ENCODE results near the gene MUC22.
A peak's percentile ranks its signal among the peaks of the same experiment; 100 is the strongest.
"Not testable (repeated sequence)": the region's sequence is repeated elsewhere in the genome, so short reads cannot be mapped to it uniquely, and the experiment has no call there.

MUC22 gene

DNA sequence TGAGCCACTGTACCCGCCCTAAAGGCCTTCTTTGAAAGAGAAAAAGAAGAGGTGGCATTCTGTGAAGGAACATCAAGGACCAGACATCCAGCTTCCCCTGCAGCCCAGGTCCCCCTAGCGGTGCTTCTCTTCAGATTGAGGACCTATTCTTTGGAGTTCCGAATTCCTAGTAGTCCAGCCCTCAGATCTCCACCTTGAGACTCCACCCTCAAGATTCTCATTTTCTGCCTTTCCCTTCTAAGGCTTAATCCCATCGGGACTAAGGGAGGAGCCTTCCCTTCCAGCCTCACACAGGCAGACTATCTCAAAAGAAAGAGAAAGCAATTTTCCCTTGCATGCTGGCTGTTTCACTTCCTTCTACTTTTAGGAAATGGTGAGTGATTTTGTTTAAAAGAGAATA, 32.5 kb downstream of the MUC22 start:
- Mint-ChIP-seq H3K27ac (no peak overlapping the region), H3K4me1 (no peaks in the 10 kb centered on the region), H3K9me3 (no peaks in the 10 kb centered on the region), H3K27me3 (peaks cover 36% of the 10 kb centered on the region), H3K4me3 (peak overlapping the region; percentile 31 to 50)
- ATAC-seq: peak; percentile 53
- peak in 1 of 2 donors; percentile 30 for DNase-seq

- no peaks in the 10 kb centered on the region for H3K9me3 Mint-ChIP-seq
- no peak for DNase-seq
- H3K4me3 Mint-ChIP-seq: no peak overlapping the region
- H3K27ac Mint-ChIP-seq: no peak overlapping the region
- no peak for ATAC-seq
- no peaks in the 10 kb centered on the region for H3K4me1 Mint-ChIP-seq
- peaks cover 55% of the 10 kb centered on the region for H3K27me3 Mint-ChIP-seq
Observed at GRCh38 chr6:31048099-31048498, 37.8 kb downstream of the MUC22 start.

- no peak for DNase-seq
- Mint-ChIP-seq H3K4me1 (no peaks in the 10 kb centered on the region), H3K9me3 (no peaks in the 10 kb centered on the region), H3K4me3 (no peak overlapping the region), H3K27me3 (peaks cover 60% of the 10 kb centered on the region), H3K27ac (no peak overlapping the region)
- no peak for ATAC-seq
Observed at GRCh38 chr6:31049518-31049917, 39.2 kb downstream of the MUC22 start.

- not testable (repeated sequence) for DNase-seq, H3K27ac Mint-ChIP-seq, H3K9me3 Mint-ChIP-seq, H3K4me3 Mint-ChIP-seq, H3K4me1 Mint-ChIP-seq, ATAC-seq
- H3K27me3 Mint-ChIP-seq: peaks cover 30% of the 10 kb centered on the region
Observed at GRCh38 chr6:31053187-31053586, 42.9 kb downstream of the MUC22 start.

GRCh38 chr6:31053873-31054272, 43.6 kb downstream of the MUC22 start:
- Mint-ChIP-seq H3K27ac (peak overlapping the region in 1 of 2 donors; percentile 55), H3K4me3 (no peak overlapping the region), H3K27me3 (peaks cover 25% of the 10 kb centered on the region), H3K4me1 (no peaks in the 10 kb centered on the region), H3K9me3 (no peaks in the 10 kb centered on the region)
- DNase-seq: no peak
- ATAC-seq: no peak

DNA sequence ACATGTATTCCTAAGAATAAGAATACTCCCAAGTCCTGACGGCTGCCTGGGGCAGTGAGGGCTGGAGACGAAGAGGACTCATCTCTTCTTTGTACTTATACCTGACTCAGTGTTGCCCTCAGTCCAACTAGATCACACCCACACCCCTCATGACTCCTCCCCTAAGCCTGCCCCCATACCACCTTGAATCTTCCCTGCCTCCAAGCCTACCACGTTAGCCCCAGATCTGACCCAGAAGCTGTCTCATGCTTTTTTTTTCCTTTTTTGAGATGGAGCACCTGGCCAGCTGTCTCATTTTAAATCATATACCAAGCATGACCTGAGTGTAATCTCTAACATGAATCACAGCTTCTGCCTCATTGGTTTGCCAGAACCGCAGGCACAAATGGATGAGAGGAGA, 45.2 kb downstream of the MUC22 start:
- no peak for ATAC-seq
- Mint-ChIP-seq H3K27me3 (peaks cover 25% of the 10 kb centered on the region), H3K9me3 (no peaks in the 10 kb centered on the region), H3K4me1 (no peaks in the 10 kb centered on the region), H3K27ac (peak overlapping the region in 1 of 2 donors; percentile 10), H3K4me3 (no peak overlapping the region)
- no peak for DNase-seq

DNA sequence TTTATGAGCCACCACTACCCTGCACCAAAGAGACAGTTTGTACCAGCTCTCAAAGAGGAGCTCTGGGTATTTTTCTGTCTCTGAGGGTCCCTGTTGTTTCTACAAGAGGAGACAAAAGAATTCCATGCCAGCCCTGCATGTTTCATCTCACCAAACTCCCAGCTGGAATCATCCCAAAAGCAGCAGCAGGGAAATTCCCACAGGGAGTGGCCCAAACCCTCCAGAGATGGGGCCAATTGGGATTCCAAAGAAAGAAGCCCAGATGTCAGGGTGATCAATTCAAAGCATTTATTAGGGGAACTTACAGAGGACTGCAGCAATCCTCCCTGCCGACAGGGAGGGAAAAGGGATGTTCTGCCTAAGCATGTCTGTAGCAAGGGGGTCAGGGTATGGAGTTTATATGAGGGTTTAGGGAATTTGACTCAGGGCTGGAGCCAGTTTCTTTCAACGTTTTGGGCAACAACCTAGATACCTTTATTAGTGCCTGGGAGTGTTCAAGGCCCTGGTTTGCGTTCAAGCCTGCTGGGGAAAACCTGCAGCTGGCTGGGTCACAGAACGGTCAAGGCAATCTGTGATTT, 47.2 kb downstream of the MUC22 start:
- H3K9me3 Mint-ChIP-seq: no peaks in the 10 kb centered on the region
- H3K4me3 Mint-ChIP-seq: no peak overlapping the region
- no peak for DNase-seq
- ATAC-seq: no peak
- H3K27me3 Mint-ChIP-seq: peaks cover 15% of the 10 kb centered on the region
- H3K4me1 Mint-ChIP-seq: no peaks in the 10 kb centered on the region
- no peak overlapping the region for H3K27ac Mint-ChIP-seq

GRCh38 chr6:31058128-31058894, 48.0 kb downstream of the MUC22 start:
- peak; percentile 69 for ATAC-seq
- DNase-seq: no peak
- peaks cover 15% of the 10 kb centered on the region for H3K27me3 Mint-ChIP-seq

DNA sequence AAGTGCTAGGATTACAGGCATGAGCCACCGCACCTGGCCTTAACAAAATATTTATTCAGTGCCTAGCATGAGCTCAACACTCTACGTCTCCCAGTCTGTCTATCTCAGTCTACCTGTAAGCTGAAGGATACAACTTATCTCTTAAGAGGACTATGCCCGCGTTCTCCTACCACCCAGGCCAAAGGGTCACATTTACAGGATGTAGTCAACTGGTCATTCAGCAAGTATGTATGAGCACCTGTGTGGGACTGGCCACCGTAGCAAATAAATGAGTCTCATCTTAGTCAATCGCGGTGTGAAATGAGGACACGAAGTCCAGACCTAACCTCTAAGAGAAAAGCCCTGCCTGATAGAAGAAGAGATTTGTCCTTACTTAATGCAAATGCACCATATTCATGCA, 49.9 kb downstream of the MUC22 start:
- H3K4me3 Mint-ChIP-seq: no peak overlapping the region
- H3K27me3 Mint-ChIP-seq: no peaks in the 10 kb centered on the region
- H3K9me3 Mint-ChIP-seq: no peaks in the 10 kb centered on the region
- DNase-seq: no peak
- ATAC-seq: no peak
- no peak overlapping the region for H3K27ac Mint-ChIP-seq
- H3K4me1 Mint-ChIP-seq: no peaks in the 10 kb centered on the region

More at GRCh38 chr6:31058128-31058894, 48.0 kb downstream of the MUC22 start:
- H3K27ac Mint-ChIP-seq: no peak overlapping the region
- no peak overlapping the region for H3K4me3 Mint-ChIP-seq
- no peaks in the 10 kb centered on the region for H3K9me3 Mint-ChIP-seq
- no peaks in the 10 kb centered on the region for H3K4me1 Mint-ChIP-seq

- DNase-seq (no peak), ATAC-seq (no peak)
- H3K4me3 Mint-ChIP-seq: no peak overlapping the region
- H3K27me3 Mint-ChIP-seq: no peaks in the 10 kb centered on the region
- H3K4me1 Mint-ChIP-seq: peaks cover 6% of the 10 kb centered on the region
- no peak overlapping the region for H3K27ac Mint-ChIP-seq
- no peaks in the 10 kb centered on the region for H3K9me3 Mint-ChIP-seq
Observed at GRCh38 chr6:31063906-31064435, 53.7 kb downstream of the MUC22 start.

GRCh38 chr6:31065556-31065955, 55.3 kb downstream of the MUC22 start:
- Mint-ChIP-seq H3K4me3 (no peak overlapping the region), H3K9me3 (no peaks in the 10 kb centered on the region), H3K27ac (no peak overlapping the region), H3K4me1 (peaks cover 8% of the 10 kb centered on the region), H3K27me3 (no peaks in the 10 kb centered on the region)
- ATAC-seq: no peak
- no peak for DNase-seq

DNA sequence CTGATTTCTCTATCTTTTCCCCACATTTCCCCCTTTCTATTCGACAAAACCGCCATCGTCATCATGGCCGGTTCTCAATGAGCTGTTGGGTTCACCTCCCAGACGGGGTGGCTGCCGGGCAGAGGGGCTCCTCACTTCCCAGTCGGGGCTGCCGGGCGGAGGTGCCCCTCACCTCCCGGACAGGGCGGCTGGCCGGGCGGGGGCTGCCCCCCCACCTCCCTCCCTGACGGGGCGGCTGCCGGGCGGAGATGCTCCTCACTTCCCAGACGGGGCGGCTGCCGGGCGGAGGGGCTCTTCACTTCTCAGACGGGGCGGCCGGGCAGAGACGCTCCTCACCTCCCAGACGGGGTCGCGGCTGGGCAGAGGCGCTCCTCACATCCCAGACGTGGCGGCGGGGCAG, 56.8 kb downstream of the MUC22 start:
- not testable (repeated sequence) for H3K27ac Mint-ChIP-seq, DNase-seq, ATAC-seq, H3K4me1 Mint-ChIP-seq, H3K9me3 Mint-ChIP-seq, H3K27me3 Mint-ChIP-seq, H3K4me3 Mint-ChIP-seq

- H3K27me3 Mint-ChIP-seq, H3K9me3 Mint-ChIP-seq, H3K4me3 Mint-ChIP-seq, H3K27ac Mint-ChIP-seq, H3K4me1 Mint-ChIP-seq, ATAC-seq, DNase-seq: not testable (repeated sequence)
Observed at GRCh38 chr6:31067891-31068668, 57.8 kb downstream of the MUC22 start.

DNA sequence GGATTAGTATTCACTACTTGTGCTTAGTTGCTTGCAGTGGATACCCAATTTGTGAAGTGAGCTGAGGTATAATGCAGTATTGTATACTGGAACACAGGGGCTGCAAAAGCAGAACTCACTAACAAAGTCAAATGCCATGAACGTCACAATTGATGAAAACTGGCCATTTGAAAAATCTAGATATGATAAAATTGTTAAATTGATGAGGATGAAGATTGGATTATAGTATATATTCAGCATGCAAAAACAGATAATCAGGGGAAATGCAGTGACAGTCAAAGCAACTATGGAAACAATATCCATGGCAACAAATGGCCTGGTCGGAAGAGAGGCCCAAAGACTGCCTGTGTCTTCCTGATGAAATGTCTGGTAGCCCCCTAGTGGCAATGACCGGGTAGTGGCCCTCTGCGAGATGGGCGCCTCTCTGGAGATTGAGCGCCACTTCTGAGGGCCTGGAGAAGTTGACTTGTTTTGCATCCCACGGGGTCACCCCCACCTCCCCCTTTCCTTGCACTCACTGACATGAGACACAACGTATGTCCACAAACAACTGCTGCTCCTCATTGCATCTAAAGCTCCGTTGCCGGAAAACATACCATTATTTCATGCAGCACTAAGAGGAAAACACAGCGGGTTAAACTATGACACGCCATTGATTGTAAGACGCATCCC, 58.5 kb downstream of the MUC22 start:
- no peaks in the 10 kb centered on the region for H3K27me3 Mint-ChIP-seq
- no peaks in the 10 kb centered on the region for H3K9me3 Mint-ChIP-seq
- ATAC-seq: peak; percentile 97
- DNase-seq: peak; percentile 73 to 79
- no peak overlapping the region for H3K4me3 Mint-ChIP-seq
- H3K4me1 Mint-ChIP-seq: peaks cover 8% of the 10 kb centered on the region
- H3K27ac Mint-ChIP-seq: no peak overlapping the region

DNA sequence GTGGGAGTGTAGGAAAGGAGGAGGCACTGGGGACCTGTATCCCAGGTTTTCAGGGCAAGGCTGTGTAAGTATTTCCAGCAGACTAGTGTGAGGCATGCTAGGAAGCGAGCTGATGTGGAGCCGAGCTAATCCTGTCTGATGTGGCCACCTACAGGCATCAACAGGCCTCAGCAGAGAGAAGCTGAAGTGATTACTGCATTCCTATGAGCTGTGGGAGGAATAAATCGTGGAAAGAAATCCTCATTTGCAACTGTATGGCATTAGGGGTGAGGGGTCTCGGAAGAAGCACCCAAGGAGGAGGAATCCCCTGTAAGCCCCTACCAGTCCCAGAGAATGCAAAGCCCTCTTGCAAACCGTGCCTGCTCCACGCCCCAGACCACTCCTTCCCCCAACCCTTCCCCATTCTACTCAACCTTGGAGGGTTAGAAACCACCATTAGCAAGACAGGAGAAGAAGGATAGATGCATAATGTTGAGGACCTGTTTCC, 60.5 kb downstream of the MUC22 start:
- Mint-ChIP-seq H3K27ac (peak overlapping the region in 1 of 2 donors; percentile 36), H3K9me3 (no peaks in the 10 kb centered on the region), H3K4me3 (no peak overlapping the region), H3K27me3 (no peaks in the 10 kb centered on the region), H3K4me1 (peaks cover 8% of the 10 kb centered on the region)
- DNase-seq: no peak
- ATAC-seq: no peak

Measured in stimulated activated naive CD8-positive, alpha-beta T cell treated with anti-CD3 and anti-CD28 coated beads, Interleukin-15, amount 100 ng/mL, for 72 hours (primary cell).